Left lung (tissue), 10 donors: ENCODE measurements around the gene CIAO3. TPM values are rescaled to one million over a fixed set of nuclear protein-coding genes. Genes with fewer than 3 reads are reported as not detected.

Experiments used
- ATAC-seq: fragments of 200-7000 bp; cut with Tn5 transposase; one replicate; pipeline ENCODE4 v1.9.1; 2020; ENCODE audit warnings: moderate library complexity
- DNase-seq, 4 donors: peaks; one replicate each; pipeline ENCODE4 v3.0.0-alpha.2; 2013 to 2020
- H3K27ac ChIP-seq, 2 donors: fragments of 200-600 bp; sonication (generic) in 1 of 2; one replicate each; pipeline versions ENCODE4 v1.5.0 to v1.8.0; 2020 to 2021
- H3K27me3 ChIP-seq, 2 donors: fragments of 200-600 bp; sonication (generic) in 1 of 2; one replicate each; pipeline versions ENCODE4 v1.5.0 to v1.8.0; 2020 to 2021
- H3K36me3 ChIP-seq, 2 donors: fragments of 200-600 bp; sonication (generic) in 1 of 2; one replicate each; pipeline versions ENCODE4 v1.5.0 to v1.8.0; 2020 to 2021
- H3K4me1 ChIP-seq, 2 donors: fragments of 200-600 bp; one replicate each; pipeline ENCODE4 v1.8.0; 2021
- H3K4me3 ChIP-seq, 2 donors: fragments of 200-600 bp; sonication (generic) in 1 of 2; one replicate each; pipeline versions ENCODE4 v1.5.0 to v1.8.0; 2020 to 2021; ENCODE audit warnings: mild to moderate bottlenecking in 1 of 2
- H3K9me3 ChIP-seq, 2 donors: fragments of 200-600 bp; sonication (generic) in 1 of 2; one replicate each; pipeline versions ENCODE4 v1.5.0 to v1.8.0; 2020 to 2021
- intact Hi-C, 2 donors: fragments of 100-400 bp; cut with DNase I; formaldehyde crosslinking; loops; one replicate each; pipeline versions ENCODE4 v1.11.2 to v1.14.2; 2022
- polyA plus RNA-seq, 6 donors: library from polyadenylated mRNA; unstranded; fragments of 120-200 nt; gene quantifications; one replicate each; pipeline ENCODE4 v1.2.1, GENCODE V29; 2013; ENCODE audit not compliant: insufficient read length in 6 of 6
- total RNA-seq, 2 donors: library from RNA; stranded (reverse); fragmentation: NEBNext Ultra II Directional; extraction: Animal tissue kit (Norgen Biotek cat#: 25700); gene quantifications; one replicate each; pipeline ENCODE4 v1.2.1, GENCODE V29; 2021
- TF ChIP-seq, protein P1 (sequence below), 2 donors: fragments of 200-600 bp; sonication (generic) in 1 of 2; IDR thresholded peaks; one replicate each; pipeline versions ENCODE4 v1.5.0 to v1.8.0; 2021; ENCODE audit warnings: antibody characterized with exemption in 2 of 2
- donor health status: DM: no; HTN: yes; CAD: no.
- donor health status: DM: no; HTN: no; CAD: no.

The CIAO3 gene
- total and polyA plus RNA-seq, 8 donors = 17.2 to 28.2 (median 21.2) TPM

DNA sequence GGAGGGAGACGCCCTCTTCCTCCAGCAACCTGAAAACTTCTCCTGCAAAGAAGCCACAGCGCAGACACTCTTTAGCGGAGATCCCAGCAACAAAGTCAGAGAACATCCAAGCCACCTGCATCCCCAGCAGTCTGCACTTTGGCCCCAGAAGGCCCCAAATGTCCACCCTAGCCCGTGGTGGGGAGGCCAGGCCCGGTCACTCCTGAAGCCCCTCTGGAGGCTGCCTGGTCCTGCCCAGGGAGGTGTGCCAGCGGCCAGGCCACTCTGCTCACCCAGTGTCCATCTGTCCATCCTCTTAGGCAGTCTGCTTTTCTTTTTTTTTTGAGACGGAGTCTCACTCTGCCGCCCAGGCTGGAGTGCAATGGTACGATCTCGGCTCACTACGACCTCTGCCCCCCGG, 8.5 kb downstream of the CIAO3 start:
- intact Hi-C loops = no loop called here
- ATAC-seq = no peak
- no peak overlapping the region for H3K27ac ChIP-seq
- no peak overlapping the region for H3K4me3 ChIP-seq
- H3K9me3 ChIP-seq = no peaks in the 10 kb centered on the region
- TF ChIP-seq, protein P1, sequence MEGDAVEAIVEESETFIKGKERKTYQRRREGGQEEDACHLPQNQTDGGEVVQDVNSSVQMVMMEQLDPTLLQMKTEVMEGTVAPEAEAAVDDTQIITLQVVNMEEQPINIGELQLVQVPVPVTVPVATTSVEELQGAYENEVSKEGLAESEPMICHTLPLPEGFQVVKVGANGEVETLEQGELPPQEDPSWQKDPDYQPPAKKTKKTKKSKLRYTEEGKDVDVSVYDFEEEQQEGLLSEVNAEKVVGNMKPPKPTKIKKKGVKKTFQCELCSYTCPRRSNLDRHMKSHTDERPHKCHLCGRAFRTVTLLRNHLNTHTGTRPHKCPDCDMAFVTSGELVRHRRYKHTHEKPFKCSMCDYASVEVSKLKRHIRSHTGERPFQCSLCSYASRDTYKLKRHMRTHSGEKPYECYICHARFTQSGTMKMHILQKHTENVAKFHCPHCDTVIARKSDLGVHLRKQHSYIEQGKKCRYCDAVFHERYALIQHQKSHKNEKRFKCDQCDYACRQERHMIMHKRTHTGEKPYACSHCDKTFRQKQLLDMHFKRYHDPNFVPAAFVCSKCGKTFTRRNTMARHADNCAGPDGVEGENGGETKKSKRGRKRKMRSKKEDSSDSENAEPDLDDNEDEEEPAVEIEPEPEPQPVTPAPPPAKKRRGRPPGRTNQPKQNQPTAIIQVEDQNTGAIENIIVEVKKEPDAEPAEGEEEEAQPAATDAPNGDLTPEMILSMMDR (IDR thresholded peaks at IDR 0.05) = no peak
- peaks cover 7 to 16% of the 10 kb centered on the region in 2 donors for H3K4me1 ChIP-seq
- peak in 1 of 4 donors; percentile 59 for DNase-seq
- peaks cover 0 to 22% of the 10 kb centered on the region in 2 donors for H3K27me3 ChIP-seq
- peaks cover 0 to 76% of the 10 kb centered on the region in 2 donors for H3K36me3 ChIP-seq

DNA sequence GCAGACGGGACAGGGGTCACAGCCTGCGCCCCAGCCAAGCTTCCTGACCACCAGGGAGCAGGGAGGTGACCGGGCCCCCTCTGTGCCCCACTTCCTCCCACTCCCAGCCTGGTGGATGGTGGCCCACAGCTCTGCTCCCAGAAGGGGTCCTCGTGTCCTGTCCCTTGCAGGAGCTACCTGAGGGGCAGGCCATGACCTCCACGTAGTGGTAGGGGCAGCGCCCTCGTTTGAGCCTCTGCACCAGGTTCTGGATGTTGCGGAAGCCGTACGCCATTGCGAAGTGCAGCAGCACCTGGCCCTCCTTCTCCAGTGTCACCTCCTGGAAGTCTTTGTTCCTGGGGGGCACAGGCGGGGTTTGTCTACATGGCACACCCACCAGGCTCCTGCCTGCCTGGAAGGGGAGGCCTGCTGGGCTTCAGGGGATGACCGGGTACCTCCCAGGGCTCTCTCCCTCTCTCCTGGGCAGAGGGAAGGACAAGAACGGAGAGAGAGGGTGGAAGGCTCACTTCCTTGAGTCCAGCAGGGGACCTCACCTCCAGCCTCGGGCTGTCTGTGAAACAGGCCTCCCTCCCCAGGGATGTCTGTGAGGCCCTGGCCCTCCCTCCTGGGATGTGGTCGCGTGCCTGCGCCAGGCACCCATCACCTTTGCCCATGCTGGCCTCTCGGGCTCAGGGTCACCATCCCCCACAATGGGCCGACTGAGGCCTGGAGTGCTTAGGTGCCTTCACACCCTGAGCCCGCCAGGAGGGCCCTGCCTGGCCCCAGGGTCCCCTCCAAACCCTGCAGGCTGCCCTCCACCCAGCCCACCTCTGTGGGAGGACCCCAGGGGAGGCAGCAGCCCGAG, 9.9 kb downstream of the CIAO3 start:
- Histone ChIP-seq H3K4me3 (no peak overlapping the region), H3K27ac (no peak overlapping the region), H3K4me1 (peaks cover 12 to 29% of the 10 kb centered on the region in 2 donors), H3K36me3 (peaks cover 0 to 62% of the 10 kb centered on the region in 2 donors), H3K27me3 (peaks cover 0 to 36% of the 10 kb centered on the region in 2 donors), H3K9me3 (no peaks in the 10 kb centered on the region)
- intact Hi-C loops = no loop called here
- ATAC-seq = no peak
- DNase-seq = peak in 1 of 4 donors; percentile 58
- TF ChIP-seq, protein P1 (IDR thresholded peaks at IDR 0.05) = no peak

DNA sequence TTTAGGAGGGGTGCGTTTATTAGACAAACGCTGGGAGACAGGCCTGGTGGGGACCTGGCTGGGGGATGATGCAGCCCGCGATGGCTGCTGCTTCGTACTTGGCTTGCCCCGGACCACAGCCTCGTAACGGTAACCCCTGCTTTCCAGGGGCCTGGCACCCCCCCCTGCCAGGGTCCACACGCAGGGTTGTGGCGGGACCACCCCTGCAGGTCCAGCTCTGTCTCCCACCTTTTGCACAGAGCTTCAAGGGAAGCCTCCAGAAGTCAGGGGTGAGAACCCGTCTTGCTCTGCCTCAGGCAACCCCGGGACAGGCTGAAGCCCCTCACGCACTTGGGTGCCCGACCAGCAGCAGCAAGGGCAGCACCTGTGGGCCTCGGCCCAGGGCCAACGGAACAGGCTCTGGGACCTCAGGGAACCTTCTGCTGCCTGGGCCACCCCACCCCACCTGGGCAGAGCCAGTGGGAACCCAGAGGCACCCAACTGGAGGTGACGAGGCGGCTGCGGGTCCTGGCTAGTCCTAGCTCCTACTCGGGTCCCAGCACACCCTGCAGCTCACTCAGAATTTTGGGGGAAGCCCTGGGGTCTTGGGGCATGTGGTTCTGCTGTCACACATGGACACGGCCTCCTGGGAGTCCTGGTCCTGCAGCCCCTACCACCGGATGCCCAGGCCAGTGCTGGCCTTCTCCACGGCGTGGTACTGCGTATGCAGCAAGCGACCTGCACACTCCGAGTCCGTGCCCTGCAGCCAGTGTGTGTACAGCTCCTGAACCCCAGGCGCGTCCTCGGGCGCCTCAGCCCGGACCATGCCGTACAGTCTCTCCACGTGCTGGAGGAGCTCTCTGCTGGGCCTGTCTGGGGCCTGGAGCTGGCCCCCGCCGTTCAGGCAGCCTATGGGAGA, 10.8 kb downstream of the CIAO3 start:
- no peak overlapping the region for H3K27ac ChIP-seq
- peaks cover 0 to 45% of the 10 kb centered on the region in 2 donors for H3K27me3 ChIP-seq
- no peak for ATAC-seq
- TF ChIP-seq, protein P1 (IDR thresholded peaks at IDR 0.05) = no peak
- peaks cover 12 to 29% of the 10 kb centered on the region in 2 donors for H3K4me1 ChIP-seq
- H3K4me3 ChIP-seq = no peak overlapping the region
- H3K36me3 ChIP-seq = peaks cover 0 to 53% of the 10 kb centered on the region in 2 donors
- no peaks in the 10 kb centered on the region for H3K9me3 ChIP-seq
- intact Hi-C loops = no loop called here
- peak in 1 of 4 donors; percentile 78 for DNase-seq

DNA sequence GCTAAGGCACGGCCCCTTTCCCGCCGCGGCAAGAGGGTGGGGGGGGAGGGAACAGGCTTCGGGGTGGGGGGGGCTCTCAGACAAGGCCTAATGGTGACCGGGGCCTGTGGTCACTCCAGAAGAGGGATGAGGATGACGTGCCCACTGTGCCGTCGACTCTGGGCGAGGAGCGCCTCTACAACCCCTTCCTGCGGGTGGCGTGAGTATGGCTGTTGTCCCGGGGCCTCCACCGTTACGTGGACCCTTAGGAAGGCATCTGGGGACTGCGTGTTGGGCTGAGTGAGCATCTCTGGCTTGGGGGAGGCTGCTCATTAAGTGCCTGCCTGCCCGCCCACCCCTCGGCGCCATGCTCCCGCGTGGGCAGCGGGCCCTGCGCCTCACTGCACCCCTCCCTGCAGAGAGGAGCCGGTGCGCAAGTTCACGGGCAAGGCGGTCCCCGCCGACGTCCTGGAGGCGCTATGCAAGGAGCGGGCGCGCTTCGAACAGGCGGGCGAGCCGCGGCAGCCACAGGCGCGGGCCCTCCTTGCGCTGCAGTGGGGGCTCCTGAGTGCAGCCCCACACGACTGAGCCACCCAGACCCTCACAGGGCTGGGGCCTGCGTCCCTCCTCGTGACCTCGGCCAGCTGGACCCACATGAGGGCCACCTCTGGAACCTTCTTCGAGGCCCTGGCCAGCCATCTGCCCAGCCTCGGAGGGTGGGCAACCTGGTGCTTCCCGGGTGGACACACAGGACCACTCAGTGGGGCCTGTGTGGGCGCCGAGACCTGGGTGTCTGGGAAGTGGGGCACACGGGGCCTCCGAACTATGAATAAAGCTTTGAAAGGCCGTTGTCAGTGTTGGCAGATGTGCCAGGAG, 11.7 kb downstream of the CIAO3 start:
- no peak overlapping the region for H3K4me3 ChIP-seq
- no peak for ATAC-seq

More for the DNA sequence above, 11.7 kb downstream of the CIAO3 start:
- intact Hi-C loops = no loop called here
- no peak for DNase-seq
- Histone ChIP-seq H3K36me3 (peaks cover 0 to 44% of the 10 kb centered on the region in 2 donors), H3K4me1 (peaks cover 12 to 29% of the 10 kb centered on the region in 2 donors), H3K9me3 (no peaks in the 10 kb centered on the region), H3K27me3 (peaks cover 0 to 45% of the 10 kb centered on the region in 2 donors), H3K27ac (no peak overlapping the region)
- TF ChIP-seq, protein P1 (IDR thresholded peaks at IDR 0.05) = no peak
